HCT116 (cell line): ENCODE measurements around the gene KIAA0825.

Experiments
- CBX3 ChIP-seq: IDR thresholded peaks from 2 replicates; pipeline ENCODE4 v1.6.1; 2012; ENCODE audit warnings: low read depth
- ELF1 ChIP-seq: IDR thresholded peaks from 2 replicates; pipeline ENCODE4 v1.6.1; 2012; ENCODE audit warnings: low read depth, borderline replicate concordance
- EZH2 ChIP-seq: fragments of 200-600 bp; sonication (generic); IDR thresholded peaks from 2 replicates; pipeline ENCODE4 v1.6.1; 2017; ENCODE audit warnings: antibody characterized with exemption, mixed run types
- JUND ChIP-seq: IDR thresholded peaks from 2 replicates; pipeline ENCODE4 v1.6.1; 2012
- POLR2A ChIP-seq: IDR thresholded peaks from 2 replicates; pipeline ENCODE4 v1.7.0; 2011; ENCODE audit warnings: borderline replicate concordance; ENCODE audit not compliant: insufficient read depth, insufficient read length; ENCODE audit errors: extremely low read depth
- SP1 ChIP-seq: IDR thresholded peaks from 2 replicates; pipeline ENCODE4 v1.6.1; 2012; ENCODE audit warnings: low read depth
- TF ChIP-seq, protein P1 (sequence below), 3 experiments: fragments of 200-600 bp in 1 of 3; sonication (generic) in 1 of 3; IDR thresholded peaks in 2 of 3; conservative IDR thresholded peaks in 1 of 3; 2 replicates each; pipeline ENCODE4 v1.5.1; 2012 to 2017; ENCODE audit warnings: low read depth in 2 of 3, low read length in 2 of 3, antibody characterized with exemption in 1 of 3, borderline replicate concordance in 1 of 3, control low read depth in 1 of 3, mild to moderate bottlenecking in 1 of 3, mixed read lengths in 1 of 3, mixed run types in 1 of 3, moderate library complexity in 1 of 3; ENCODE audit not compliant: insufficient read depth in 1 of 3

GRCh38 chr5:94469894-94470329 is 148.5 kb downstream of the KIAA0825 start:
- TF ChIP-seq, protein P1, sequence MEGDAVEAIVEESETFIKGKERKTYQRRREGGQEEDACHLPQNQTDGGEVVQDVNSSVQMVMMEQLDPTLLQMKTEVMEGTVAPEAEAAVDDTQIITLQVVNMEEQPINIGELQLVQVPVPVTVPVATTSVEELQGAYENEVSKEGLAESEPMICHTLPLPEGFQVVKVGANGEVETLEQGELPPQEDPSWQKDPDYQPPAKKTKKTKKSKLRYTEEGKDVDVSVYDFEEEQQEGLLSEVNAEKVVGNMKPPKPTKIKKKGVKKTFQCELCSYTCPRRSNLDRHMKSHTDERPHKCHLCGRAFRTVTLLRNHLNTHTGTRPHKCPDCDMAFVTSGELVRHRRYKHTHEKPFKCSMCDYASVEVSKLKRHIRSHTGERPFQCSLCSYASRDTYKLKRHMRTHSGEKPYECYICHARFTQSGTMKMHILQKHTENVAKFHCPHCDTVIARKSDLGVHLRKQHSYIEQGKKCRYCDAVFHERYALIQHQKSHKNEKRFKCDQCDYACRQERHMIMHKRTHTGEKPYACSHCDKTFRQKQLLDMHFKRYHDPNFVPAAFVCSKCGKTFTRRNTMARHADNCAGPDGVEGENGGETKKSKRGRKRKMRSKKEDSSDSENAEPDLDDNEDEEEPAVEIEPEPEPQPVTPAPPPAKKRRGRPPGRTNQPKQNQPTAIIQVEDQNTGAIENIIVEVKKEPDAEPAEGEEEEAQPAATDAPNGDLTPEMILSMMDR (IDR thresholded peaks at IDR 0.05 in 2 of 3, conservative IDR thresholded peaks at IDR 0.05 in 1 of 3; ENCODE audit: borderline replicate concordance in 1 of 3, insufficient read depth in 1 of 3, low read depth in 2 of 3, low read length in 2 of 3): no peak
- TF ChIP-seq POLR2A: no peak
- TF ChIP-seq JUND: no peak
- TF ChIP-seq EZH2: no peak
- no peak for TF ChIP-seq CBX3
- no peak for TF ChIP-seq ELF1
- no peak for TF ChIP-seq SP1
